ENCODE measurements around the gene SPINDOC. TPM values are rescaled to one million over a fixed set of nuclear protein-coding genes. Genes with fewer than 3 reads are reported as not detected.

Gene SPINDOC
- total and polyA plus RNA-seq, 2 donors from 2014 or later: 10.9 to 14.2 TPM

GRCh38 chr11:63764340-63764678 is 48.9 kb upstream of the SPINDOC start:
- Histone ChIP-seq H3K27me3 (ENCODE audit: control insufficient read depth, insufficient read depth, low read length) (no peaks in the 10 kb centered on the region), H3K36me3 (ENCODE audit: control insufficient read depth in 2 of 3, insufficient read depth in 3 of 3, low read length in 3 of 3) (peaks cover 0 to 2% (median 0%) of the 10 kb centered on the region in 3 donors), H3K4me3 (ENCODE audit: low read length in 3 of 3) (no peak overlapping the region), H3K27ac (ENCODE audit: low read depth in 2 of 2, low read length in 2 of 2) (peak overlapping the region; percentile 26 to 67), H3K9ac (ENCODE audit: low read length in 3 of 3) (no peak overlapping the region), H3K4me1 (ENCODE audit: control insufficient read depth in 2 of 3, insufficient read depth in 2 of 3, low read depth in 1 of 3, low read length in 3 of 3) (peaks cover 0 to 19% (median 7%) of the 10 kb centered on the region in 3 donors), H3K9me3 (ENCODE audit: control insufficient read depth in 2 of 3, insufficient read depth in 1 of 3, low read length in 3 of 3) (no peaks in the 10 kb centered on the region)
- intact Hi-C loops (cut with DNase I): no loop called here
- FAIRE-seq (no peak), DNase-seq (peak in 3 of 5 donors; percentile 32 to 79 (median 75))
- TF ChIP-seq CTCF (IDR thresholded peaks at IDR 0.05; ENCODE audit: borderline replicate concordance, extremely low read depth, insufficient read depth): no peak

- no peaks in the 10 kb centered on the region for H3K9me3 ChIP-seq (ENCODE audit: control insufficient read depth in 2 of 3, insufficient read depth in 1 of 3, low read length in 3 of 3)
- H3K27ac ChIP-seq (ENCODE audit: low read depth in 2 of 2, low read length in 2 of 2): peak overlapping the region; percentile 26 to 67
Measured at GRCh38 chr11:63764679-63765647, 48.3 kb upstream of the SPINDOC start.

GRCh38 chr11:63765688-63766241 is 47.5 kb upstream of the SPINDOC start:
- no peak for TF ChIP-seq CTCF (IDR thresholded peaks at IDR 0.05; ENCODE audit: borderline replicate concordance, extremely low read depth, insufficient read depth)
- peaks cover 0 to 19% (median 7%) of the 10 kb centered on the region in 3 donors for H3K4me1 ChIP-seq (ENCODE audit: control insufficient read depth in 2 of 3, insufficient read depth in 2 of 3, low read depth in 1 of 3, low read length in 3 of 3)
- intact Hi-C loops (cut with DNase I): no loop called here
- peak overlapping the region in 1 of 2 donors; percentile 51 for H3K27ac ChIP-seq (ENCODE audit: low read depth in 2 of 2, low read length in 2 of 2)
- no peak for FAIRE-seq
- no peak overlapping the region for H3K4me3 ChIP-seq (ENCODE audit: low read length in 3 of 3)
- H3K36me3 ChIP-seq (ENCODE audit: control insufficient read depth in 2 of 3, insufficient read depth in 3 of 3, low read length in 3 of 3): no peaks in the 10 kb centered on the region
- no peak overlapping the region for H3K9ac ChIP-seq (ENCODE audit: low read length in 3 of 3)
- H3K27me3 ChIP-seq (ENCODE audit: control insufficient read depth, insufficient read depth, low read length): no peaks in the 10 kb centered on the region
- no peaks in the 10 kb centered on the region for H3K9me3 ChIP-seq (ENCODE audit: control insufficient read depth in 2 of 3, insufficient read depth in 1 of 3, low read length in 3 of 3)
- peak in 2 of 5 donors; percentile 72 for DNase-seq

More at GRCh38 chr11:63764679-63765647, 48.3 kb upstream of the SPINDOC start:
- Histone ChIP-seq H3K27me3 (ENCODE audit: control insufficient read depth, insufficient read depth, low read length) (no peaks in the 10 kb centered on the region), H3K4me3 (ENCODE audit: low read length in 3 of 3) (no peak overlapping the region), H3K36me3 (ENCODE audit: control insufficient read depth in 2 of 3, insufficient read depth in 3 of 3, low read length in 3 of 3) (peaks cover 0 to 1% (median 0%) of the 10 kb centered on the region in 3 donors), H3K4me1 (ENCODE audit: control insufficient read depth in 2 of 3, insufficient read depth in 2 of 3, low read depth in 1 of 3, low read length in 3 of 3) (peaks cover 0 to 19% (median 7%) of the 10 kb centered on the region in 3 donors), H3K9ac (ENCODE audit: low read length in 3 of 3) (no peak overlapping the region)
- DNase-seq: peak; percentile 70 to 83 (median 75)
- intact Hi-C loops (cut with DNase I): no loop called here
- no peak for FAIRE-seq
- no peak for TF ChIP-seq CTCF (IDR thresholded peaks at IDR 0.05; ENCODE audit: borderline replicate concordance, extremely low read depth, insufficient read depth)
